ENCODE data around the gene CHTF18.

Gene CHTF18

DNA sequence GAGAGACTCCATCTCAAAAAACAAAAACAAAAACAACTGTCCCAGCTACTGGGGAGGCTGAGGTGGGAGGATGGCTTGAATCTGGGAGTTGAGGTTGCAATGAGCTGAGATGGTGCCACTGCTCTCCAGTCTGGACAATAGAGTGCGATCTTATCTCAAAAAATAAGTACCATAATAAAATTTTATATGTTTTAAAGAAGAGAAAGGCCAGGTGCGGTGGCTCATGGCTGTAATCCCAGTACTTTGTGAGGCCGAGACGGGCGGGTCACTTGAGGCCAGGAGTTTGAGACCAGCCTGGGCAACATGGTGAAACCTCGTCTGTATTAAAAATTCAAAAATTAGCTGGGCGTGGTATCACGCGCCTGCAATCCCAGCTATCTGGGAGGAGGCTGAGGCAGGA lies 11.6 kb upstream of the CHTF18 start:
- Mint-ChIP-seq H3K9me3 (no peaks in the 10 kb centered on the region), H3K27ac (no peak overlapping the region), H3K27me3 (peaks cover 19% of the 10 kb centered on the region), H3K4me3 (no peak overlapping the region), H3K4me1 (ENCODE audit: low read depth) (no peaks in the 10 kb centered on the region), H3K36me3 (ENCODE audit: low read depth) (no peaks in the 10 kb centered on the region)
- intact Hi-C loops (cut with micrococcal nuclease) = no loop called here

DNA sequence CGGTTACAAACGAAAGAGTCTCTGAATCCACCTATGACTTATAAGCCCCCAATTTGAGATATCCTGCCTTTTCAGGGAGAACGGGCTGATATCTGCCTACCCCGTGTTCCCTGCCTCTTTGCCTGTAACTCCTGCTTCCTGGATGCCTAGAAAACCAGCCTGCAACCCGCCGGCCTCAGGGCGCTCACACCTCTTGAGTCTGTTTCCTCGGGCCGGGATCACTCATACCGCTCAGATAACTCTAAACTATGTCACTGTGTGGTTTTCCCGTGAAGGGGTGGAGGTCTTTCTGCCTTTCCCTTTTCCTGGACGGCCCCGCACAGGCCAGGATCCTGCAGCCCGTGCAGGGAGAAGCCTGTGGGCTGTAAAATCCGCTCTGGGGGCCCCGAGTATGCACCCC lies 10.6 kb upstream of the CHTF18 start:
- H3K27ac Mint-ChIP-seq = no peak overlapping the region
- H3K4me3 Mint-ChIP-seq = no peak overlapping the region
- H3K27me3 Mint-ChIP-seq = peaks cover 19% of the 10 kb centered on the region
- H3K4me1 Mint-ChIP-seq (ENCODE audit: low read depth) = no peaks in the 10 kb centered on the region
- no peaks in the 10 kb centered on the region for H3K36me3 Mint-ChIP-seq (ENCODE audit: low read depth)
- no peaks in the 10 kb centered on the region for H3K9me3 Mint-ChIP-seq
- intact Hi-C loops (cut with micrococcal nuclease) = no loop called here

DNA sequence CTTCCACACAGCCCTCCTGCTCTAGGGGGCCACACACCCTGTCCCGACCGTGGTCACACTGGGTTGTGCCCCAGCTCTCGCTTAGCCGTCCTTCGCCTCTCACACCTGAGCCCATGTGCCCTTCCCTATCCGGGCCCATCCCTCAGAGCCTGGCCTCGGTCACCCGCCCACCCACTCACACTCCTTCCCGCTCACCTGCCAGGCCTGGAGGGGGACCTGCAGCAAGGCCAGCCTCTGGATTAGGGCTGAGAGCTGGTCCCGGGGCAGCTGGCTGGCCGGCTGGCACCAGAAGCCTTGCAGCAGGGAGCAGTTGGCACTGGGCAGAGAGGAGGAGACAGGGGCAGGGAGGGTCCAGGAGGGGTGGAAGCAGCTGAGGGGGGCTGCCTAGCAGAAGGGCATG lies 10.0 kb upstream of the CHTF18 start:
- Mint-ChIP-seq H3K9me3 (no peaks in the 10 kb centered on the region), H3K27ac (no peak overlapping the region), H3K27me3 (peaks cover 24% of the 10 kb centered on the region), H3K4me1 (ENCODE audit: low read depth) (no peaks in the 10 kb centered on the region), H3K36me3 (ENCODE audit: low read depth) (no peaks in the 10 kb centered on the region), H3K4me3 (no peak overlapping the region)
- intact Hi-C loops (cut with micrococcal nuclease) = no loop called here

DNA sequence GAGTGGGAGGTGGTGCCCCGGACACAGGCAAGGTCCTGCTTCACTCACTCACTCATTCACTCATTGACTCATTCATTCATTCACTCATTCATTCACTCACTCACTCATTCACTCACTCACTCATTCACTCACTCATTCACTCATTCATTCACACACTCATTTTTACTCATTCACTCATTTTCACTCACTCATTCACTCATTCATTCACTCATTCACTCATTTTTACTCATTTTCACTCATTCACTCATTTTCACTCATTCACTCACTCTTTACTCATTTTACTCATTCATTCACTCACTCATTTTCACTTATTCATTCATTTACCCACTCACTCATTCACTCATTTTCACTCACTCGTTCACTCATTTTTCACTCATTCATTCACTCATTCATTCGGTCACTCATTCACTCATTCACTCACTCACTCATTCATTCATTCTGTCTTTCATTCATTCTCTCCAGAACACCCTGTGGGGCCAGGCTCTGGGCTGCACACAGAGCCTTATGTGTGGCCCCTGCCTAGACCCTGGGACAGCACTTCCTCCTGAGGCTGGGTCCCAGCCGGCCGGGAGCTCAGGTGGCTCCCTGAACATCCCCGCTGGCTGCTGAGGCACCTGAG lies 9.4 kb upstream of the CHTF18 start:
- no peaks in the 10 kb centered on the region for H3K4me1 Mint-ChIP-seq (ENCODE audit: low read depth)
- intact Hi-C loops (cut with micrococcal nuclease) = no loop called here
- no peak overlapping the region for H3K27ac Mint-ChIP-seq
- no peaks in the 10 kb centered on the region for H3K9me3 Mint-ChIP-seq
- peaks cover 26% of the 10 kb centered on the region for H3K27me3 Mint-ChIP-seq
- H3K36me3 Mint-ChIP-seq (ENCODE audit: low read depth) = no peaks in the 10 kb centered on the region
- no peak overlapping the region for H3K4me3 Mint-ChIP-seq

DNA sequence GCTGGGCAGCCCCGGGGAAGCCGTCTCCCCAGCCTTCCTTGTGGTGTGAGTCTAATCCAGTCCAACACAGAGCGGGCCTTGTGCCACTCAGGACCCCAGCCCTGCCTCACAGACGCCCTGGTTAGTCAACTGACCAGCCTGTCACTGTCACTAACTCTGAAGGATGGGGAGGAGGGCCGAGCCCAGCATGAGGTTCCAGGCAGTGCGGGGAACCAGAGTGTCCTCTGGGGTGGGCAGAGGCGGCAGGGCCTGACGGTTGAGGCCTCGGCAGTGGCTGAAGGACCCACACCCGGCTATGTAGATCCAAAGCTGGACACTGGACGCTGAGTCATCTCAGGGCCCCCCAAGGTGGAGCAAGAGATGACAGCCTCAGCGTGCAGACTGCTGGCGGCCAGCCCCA lies 8.9 kb upstream of the CHTF18 start:
- peaks cover 26% of the 10 kb centered on the region for H3K27me3 Mint-ChIP-seq
- intact Hi-C loops (cut with micrococcal nuclease) = no loop called here
- no peak overlapping the region for H3K4me3 Mint-ChIP-seq
- no peaks in the 10 kb centered on the region for H3K9me3 Mint-ChIP-seq
- H3K4me1 Mint-ChIP-seq (ENCODE audit: low read depth) = no peaks in the 10 kb centered on the region
- H3K27ac Mint-ChIP-seq = no peak overlapping the region
- no peaks in the 10 kb centered on the region for H3K36me3 Mint-ChIP-seq (ENCODE audit: low read depth)

DNA sequence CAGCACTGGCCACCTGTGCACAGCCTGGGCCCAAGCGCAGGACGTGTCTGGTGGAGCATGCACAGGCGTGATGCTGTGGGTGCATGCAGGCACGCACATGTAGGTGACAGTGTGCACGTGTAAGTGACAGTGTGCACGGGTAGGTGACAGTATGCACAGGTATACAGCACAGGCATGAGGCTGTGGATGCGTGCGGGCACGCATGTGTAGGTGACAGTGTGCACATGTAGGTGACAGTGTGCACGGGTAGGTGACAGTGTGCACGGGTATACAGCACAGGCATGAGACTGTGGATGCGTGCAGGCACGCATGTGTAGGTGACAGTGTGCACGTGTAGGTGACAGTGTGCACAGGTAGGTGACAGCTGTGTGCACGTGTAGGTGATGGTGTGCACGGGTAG lies 8.1 kb upstream of the CHTF18 start:
- Mint-ChIP-seq H3K9me3 (no peaks in the 10 kb centered on the region), H3K27me3 (peaks cover 26% of the 10 kb centered on the region), H3K27ac (no peak overlapping the region), H3K4me3 (no peak overlapping the region), H3K36me3 (ENCODE audit: low read depth) (peaks cover 7% of the 10 kb centered on the region), H3K4me1 (ENCODE audit: low read depth) (no peaks in the 10 kb centered on the region)
- intact Hi-C loops (cut with micrococcal nuclease) = no loop called here

DNA sequence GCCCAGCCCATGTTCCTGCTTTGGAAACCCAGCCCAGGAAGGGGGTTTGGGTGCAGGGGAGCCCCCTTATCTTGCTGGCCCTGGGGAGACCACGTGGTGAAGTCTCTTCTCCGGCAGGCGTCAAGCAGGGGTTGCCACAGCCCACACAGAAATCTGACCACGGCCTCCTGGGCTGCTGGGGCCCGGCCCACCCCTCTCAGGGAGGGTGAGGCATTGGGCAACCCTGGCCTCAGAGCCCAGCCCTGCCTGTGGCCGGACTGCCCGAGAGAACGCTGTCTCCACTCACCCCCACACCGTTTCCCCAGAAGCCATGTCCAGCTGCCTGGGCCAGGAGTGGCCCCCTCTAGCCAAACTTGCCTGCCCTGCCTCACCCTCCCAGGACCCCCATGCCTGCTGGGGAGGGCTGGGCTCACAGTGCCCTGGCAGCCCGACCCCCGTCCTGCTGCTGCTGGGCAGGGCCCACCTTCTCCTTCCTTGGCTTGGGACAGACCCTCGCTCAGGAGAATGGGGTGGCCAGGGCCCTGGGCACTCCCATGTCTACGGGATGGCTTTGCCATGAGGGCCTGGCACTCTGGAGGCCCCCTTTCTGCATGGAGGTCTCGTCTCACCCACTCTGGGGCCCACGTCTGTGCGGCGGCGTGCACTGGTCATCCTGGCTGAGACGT lies 6.9 kb upstream of the CHTF18 start:
- intact Hi-C loops (cut with micrococcal nuclease) = no loop called here
- peaks cover 5% of the 10 kb centered on the region for H3K4me1 Mint-ChIP-seq (ENCODE audit: low read depth)
- no peak overlapping the region for H3K27ac Mint-ChIP-seq
- no peaks in the 10 kb centered on the region for H3K9me3 Mint-ChIP-seq
- H3K4me3 Mint-ChIP-seq = no peak overlapping the region
- peaks cover 19% of the 10 kb centered on the region for H3K36me3 Mint-ChIP-seq (ENCODE audit: low read depth)
- peaks cover 26% of the 10 kb centered on the region for H3K27me3 Mint-ChIP-seq

DNA sequence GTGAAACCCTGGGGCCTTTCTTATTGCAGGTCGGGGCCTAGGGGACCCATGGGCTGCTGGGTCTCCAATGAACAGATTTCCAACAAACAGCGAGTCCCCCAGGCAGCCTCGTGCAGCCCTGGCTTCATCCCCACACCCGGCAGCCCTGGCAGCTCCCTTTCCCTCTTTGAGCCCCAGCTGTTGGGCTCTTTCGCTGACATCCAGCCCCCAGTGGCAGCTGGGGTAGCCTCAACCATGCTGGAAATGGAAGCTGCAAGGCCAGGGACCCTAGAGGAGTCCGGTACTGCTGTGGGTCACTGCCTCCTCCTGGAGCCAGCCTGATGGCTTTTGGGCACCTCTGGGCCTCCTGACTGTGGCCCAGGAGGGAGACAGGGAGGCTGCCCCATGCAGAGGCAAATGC lies 6.2 kb upstream of the CHTF18 start:
- no peak overlapping the region for H3K27ac Mint-ChIP-seq

DNA sequence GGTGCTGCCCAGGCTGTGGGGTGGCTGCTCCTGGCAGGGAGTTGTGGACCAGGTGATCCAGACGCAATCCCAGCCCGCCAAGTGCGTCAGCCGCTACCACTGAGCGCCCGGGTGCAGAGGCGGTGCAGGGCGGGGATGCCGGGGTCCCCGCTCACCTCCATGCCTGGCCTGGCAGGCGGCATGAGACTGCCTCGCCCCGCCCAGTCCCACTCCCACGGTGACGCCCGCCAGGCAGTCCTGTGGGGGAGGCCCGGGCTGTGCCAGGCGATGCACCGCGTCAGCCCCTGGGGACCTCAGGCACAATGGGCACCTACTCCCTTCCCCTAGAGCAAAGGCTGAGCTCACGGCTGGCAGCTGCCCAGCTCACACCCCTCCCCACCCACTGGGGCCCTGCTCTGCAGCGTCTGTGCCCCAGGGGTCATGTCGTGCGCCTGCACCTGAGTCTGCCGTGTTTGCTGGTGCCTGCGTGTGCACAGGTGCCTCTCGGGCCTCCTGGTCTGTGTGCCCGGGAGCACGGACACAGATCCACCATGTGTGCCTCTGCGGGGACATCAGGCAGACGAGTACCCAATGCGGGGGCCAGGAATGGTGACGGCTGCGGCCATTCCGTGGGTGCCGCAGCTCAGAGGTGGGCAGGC lies 5.5 kb upstream of the CHTF18 start:
- no peak overlapping the region for H3K27ac Mint-ChIP-seq
- H3K4me1 Mint-ChIP-seq (ENCODE audit: low read depth) = peaks cover 18% of the 10 kb centered on the region
- H3K4me3 Mint-ChIP-seq = no peak overlapping the region
- no peaks in the 10 kb centered on the region for H3K9me3 Mint-ChIP-seq
- H3K36me3 Mint-ChIP-seq (ENCODE audit: low read depth) = peaks cover 33% of the 10 kb centered on the region
- intact Hi-C loops (cut with micrococcal nuclease) = no loop called here
- peaks cover 19% of the 10 kb centered on the region for H3K27me3 Mint-ChIP-seq

More for the DNA sequence above, 6.2 kb upstream of the CHTF18 start:
- H3K9me3 Mint-ChIP-seq = no peaks in the 10 kb centered on the region
- peaks cover 27% of the 10 kb centered on the region for H3K36me3 Mint-ChIP-seq (ENCODE audit: low read depth)
- peaks cover 23% of the 10 kb centered on the region for H3K27me3 Mint-ChIP-seq
- intact Hi-C loops (cut with micrococcal nuclease) = no loop called here
- no peak overlapping the region for H3K4me3 Mint-ChIP-seq
- H3K4me1 Mint-ChIP-seq (ENCODE audit: low read depth) = peaks cover 12% of the 10 kb centered on the region

DNA sequence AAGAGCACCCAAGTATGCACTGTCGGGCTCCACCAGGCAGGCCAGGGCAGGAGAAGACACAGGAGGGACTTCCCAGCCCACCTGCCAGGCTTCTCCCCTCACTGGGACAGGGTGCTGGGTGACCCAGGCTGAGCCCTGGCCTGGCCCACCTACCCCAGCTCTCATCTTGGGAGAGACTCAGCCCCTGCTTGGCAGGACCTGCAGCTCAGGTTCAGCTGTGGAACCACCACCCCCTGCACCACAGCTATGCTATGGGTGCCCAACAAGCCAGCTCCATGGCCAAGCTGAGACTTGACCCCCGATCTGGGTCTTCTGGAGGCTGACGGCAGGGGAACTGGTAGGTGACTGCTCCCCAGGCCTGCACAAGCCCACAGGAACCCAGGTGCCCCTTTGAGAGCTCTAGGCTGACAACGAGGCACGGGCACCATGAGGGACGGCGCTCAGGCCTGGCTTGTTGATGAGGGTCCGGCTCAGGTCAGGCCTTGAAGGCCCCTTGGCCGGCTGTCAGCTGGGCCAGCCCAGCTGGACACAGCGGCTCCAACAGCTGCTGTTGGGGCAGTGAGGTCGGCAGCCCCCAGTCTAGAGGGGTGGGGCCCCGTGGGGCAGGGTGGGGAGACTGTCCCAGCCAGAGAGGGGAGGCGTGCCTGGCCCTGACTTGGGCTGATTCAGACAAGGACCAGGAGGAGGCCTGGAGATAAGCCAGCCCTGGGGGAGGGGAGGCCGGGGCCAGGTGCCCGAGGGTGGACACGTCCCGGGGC lies 4.8 kb upstream of the CHTF18 start:
- Mint-ChIP-seq H3K9me3 (no peaks in the 10 kb centered on the region), H3K27ac (no peak overlapping the region), H3K36me3 (ENCODE audit: low read depth) (peaks cover 38% of the 10 kb centered on the region)

DNA sequence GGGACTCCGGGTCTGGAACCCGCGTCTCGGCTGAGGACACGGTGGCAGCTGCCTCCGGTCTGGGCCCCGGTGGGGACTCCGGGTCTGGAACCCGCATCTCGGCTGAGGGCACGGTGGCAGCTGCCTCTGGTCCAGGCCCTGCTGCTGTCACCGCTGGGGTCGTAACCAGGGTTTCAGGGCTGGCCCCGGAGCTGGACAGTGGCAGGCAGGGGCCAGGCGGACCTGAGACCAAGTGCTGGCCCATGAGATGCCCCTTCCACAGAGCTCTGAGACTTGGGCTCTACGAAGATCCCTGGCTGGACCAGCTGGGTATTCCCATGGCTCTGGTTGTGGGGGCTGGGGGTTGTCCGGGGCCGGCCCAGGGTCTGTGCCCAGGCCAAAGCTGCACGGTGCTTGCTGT lies 4.0 kb upstream of the CHTF18 start:
- intact Hi-C loops (cut with micrococcal nuclease) = no loop called here
- H3K36me3 Mint-ChIP-seq (ENCODE audit: low read depth) = peaks cover 41% of the 10 kb centered on the region
- no peaks in the 10 kb centered on the region for H3K9me3 Mint-ChIP-seq
- H3K4me1 Mint-ChIP-seq (ENCODE audit: low read depth) = peaks cover 18% of the 10 kb centered on the region
- peaks cover 12% of the 10 kb centered on the region for H3K27me3 Mint-ChIP-seq
- no peak overlapping the region for H3K4me3 Mint-ChIP-seq
- H3K27ac Mint-ChIP-seq = no peak overlapping the region

More for the DNA sequence above, 4.8 kb upstream of the CHTF18 start:
- Mint-ChIP-seq H3K4me1 (ENCODE audit: low read depth) (peaks cover 18% of the 10 kb centered on the region), H3K4me3 (no peak overlapping the region), H3K27me3 (peaks cover 12% of the 10 kb centered on the region)
- intact Hi-C loops (cut with micrococcal nuclease) = no loop called here

DNA sequence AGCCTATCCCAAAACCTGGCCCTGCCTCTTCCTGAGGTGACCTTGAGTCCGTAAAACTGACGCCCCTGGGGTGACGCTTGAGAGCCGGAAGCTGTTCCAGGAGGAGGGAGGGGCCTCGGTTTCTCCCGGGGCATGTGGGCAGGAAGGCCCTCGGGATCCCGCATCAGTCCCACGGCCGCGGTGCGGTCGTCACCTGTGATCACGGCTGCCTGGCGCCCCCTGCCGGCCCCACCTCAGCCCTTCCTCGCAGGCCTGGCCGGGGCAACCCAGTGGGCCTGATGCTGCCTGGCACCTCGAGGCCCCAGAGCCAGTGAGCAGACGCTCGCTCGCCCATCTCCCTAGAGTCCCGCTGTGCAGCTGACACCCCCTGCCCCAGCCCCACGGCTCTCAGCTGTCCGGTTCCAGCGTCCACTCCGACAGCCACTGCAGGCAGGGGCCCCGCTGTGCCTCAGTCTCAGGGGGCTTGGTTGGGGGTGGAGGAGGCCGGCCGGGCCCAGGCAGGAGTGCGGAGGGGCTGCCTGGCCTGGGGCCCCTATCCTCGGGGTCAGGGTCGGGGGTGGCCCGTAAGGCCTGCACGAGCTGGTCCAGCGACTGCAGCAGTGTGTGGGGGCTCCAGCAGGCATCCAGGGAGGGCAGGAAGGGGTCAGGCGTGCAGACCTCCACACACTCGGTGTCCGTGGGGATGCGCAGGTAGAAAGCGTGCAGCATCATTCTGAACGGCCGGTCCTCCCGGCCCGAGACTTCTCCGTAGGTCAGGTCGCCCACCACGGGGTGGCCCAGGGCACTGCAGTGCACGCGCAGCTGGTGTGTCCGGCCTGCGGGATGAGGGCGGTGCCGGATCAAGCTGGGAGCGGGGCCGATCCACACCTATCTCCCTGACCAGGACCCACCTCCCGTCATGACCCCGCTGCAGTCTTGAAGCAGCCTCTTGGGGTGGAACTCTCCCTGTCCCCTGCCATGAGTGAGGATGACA lies 2.6 kb upstream of the CHTF18 start:
- no peak overlapping the region for H3K4me3 Mint-ChIP-seq
- peaks cover 43% of the 10 kb centered on the region for H3K36me3 Mint-ChIP-seq (ENCODE audit: low read depth)
- intact Hi-C loops (cut with micrococcal nuclease) = loop anchor here (1.0 kb wide), 1 partner anchor 75 kb away; no protein-coding TSS in a partner anchor
- H3K27me3 Mint-ChIP-seq = peaks cover 9% of the 10 kb centered on the region
- H3K4me1 Mint-ChIP-seq (ENCODE audit: low read depth) = peaks cover 18% of the 10 kb centered on the region
- H3K27ac Mint-ChIP-seq = no peak overlapping the region
- no peaks in the 10 kb centered on the region for H3K9me3 Mint-ChIP-seq

DNA sequence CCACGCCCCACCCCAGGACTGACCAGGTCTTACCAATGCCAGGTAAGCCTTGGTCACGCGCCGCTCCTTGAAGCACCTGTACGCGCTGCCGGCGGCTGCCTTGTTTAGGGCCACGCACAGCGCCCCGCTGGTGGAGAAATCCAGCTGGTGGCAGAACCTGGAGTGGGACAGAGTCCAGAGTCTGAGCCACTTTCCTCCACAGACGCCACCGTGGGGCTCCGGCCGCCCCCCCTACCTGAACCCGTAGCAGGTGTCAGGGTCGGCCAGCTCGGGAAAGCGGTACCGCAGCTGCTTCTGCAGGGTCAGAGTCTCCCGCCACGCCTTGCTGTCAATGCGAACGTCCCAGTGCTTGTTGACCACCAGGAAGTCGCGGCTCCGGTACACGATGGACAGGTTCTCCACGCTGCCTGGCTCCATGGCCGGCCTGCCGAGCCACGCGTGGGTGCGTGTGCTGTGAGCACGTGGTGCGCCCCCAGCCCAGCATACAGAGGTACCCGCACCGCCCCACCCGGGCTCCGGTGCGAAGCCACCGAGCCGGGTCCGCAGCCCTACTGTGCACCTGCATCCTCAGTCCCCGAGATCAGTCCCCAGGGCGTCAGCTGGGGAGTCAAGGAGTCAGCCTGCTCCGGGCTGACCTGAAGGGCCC lies 976 bp upstream of the CHTF18 start:
- Mint-ChIP-seq H3K36me3 (ENCODE audit: low read depth) (peaks cover 56% of the 10 kb centered on the region), H3K4me1 (ENCODE audit: low read depth) (peaks cover 18% of the 10 kb centered on the region), H3K9me3 (no peaks in the 10 kb centered on the region), H3K27ac (peak overlapping the region; percentile 87), H3K27me3 (peaks cover 7% of the 10 kb centered on the region), H3K4me3 (peak overlapping the region; percentile 89)
- intact Hi-C loops (cut with micrococcal nuclease) = no loop called here
